GM15510 (cell line): ENCODE measurements around the gene BIN1.

Experiments used
- POLR2A ChIP-seq: IDR thresholded peaks from 3 replicates; pipeline ENCODE4 v1.6.1; 2011; ENCODE audit warnings: borderline replicate concordance; ENCODE audit not compliant: insufficient read length; ENCODE audit errors: extremely low read depth

The BIN1 gene

GRCh38 chr2:127065940-127066318 lies 41.0 kb downstream of the BIN1 start:
- no peak for TF ChIP-seq POLR2A

DNA sequence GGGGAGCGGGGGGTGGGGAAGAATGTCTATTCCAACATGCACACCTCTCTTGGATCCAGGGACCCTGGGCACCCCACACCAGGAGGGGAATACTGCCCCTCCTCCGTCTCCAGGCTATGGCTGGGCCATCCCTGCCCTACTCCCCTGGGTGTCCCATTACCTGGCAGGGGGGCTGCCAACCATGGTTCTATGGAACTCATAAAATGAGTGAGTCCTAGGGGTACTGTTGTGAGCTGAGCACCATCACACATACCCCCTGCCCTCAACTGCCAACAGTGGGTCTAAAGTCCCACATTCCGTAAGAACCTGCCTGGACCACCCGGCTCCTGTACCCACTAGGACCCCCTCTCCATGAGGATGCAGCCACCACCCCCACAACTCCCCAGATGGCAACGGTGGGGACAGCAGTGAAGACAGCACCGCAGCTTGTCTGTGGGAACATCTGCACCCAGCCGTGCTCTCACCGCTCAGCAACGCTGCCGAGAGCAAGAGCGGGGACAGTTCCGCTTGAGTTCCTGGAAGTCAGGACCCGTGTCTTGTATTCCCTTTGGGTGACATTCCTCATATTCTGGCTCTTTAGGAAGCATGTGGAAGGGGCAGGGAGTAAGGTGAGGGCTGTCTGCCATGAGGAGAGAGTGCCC lies 41.5 kb downstream of the BIN1 start:
- no peak for TF ChIP-seq POLR2A

GRCh38 chr2:127064642-127065250 lies 42.2 kb downstream of the BIN1 start:
- peak; percentile 39 for TF ChIP-seq POLR2A

DNA sequence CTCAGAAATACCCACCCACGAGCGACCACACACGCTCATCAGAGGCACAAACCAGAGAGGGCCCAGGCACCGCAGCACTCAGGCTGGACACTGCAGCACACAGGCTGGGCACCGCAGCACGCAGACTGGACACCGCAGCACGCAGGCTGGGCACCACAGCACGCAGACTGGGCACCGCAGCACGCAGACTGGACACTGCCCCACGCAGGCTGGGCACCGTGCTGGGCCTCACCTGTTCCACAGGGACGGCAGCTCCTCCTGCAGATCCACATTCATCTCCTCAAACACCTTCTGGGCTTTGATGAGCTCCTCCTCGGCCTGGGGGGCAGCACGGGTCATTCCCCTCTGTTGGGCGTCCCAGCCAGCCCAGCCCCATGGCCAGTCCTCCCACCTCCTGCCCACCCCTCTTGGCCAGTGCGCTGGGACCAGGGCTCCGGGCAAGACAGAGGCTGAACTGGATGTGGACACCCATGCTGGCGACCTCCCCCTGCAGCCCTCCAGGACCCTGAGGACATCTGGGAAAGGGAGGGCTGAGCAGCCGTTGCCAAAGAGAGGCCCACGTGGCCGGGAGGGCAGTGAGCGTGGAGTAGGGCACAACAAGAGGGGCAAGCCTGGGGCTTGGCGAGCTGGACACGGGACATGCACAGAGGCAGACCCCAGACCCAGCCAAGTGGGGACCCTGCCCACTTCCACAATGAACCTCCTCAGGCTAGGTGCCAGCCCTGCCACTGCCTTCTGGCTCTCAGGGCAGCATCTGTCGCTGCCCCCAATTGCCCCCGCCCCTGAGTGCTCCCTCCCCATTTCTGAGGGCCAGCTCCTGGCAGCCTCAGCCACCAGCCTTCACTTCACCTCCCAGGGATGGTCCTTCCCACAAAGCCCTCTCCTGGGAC lies 43.0 kb downstream of the BIN1 start:
- TF ChIP-seq POLR2A: no peak

GRCh38 chr2:127061375-127062273 lies 45.3 kb downstream of the BIN1 start:
- no peak for TF ChIP-seq POLR2A

- TF ChIP-seq POLR2A: no peak
Measured at GRCh38 chr2:127060264-127060945, 46.5 kb downstream of the BIN1 start.

DNA sequence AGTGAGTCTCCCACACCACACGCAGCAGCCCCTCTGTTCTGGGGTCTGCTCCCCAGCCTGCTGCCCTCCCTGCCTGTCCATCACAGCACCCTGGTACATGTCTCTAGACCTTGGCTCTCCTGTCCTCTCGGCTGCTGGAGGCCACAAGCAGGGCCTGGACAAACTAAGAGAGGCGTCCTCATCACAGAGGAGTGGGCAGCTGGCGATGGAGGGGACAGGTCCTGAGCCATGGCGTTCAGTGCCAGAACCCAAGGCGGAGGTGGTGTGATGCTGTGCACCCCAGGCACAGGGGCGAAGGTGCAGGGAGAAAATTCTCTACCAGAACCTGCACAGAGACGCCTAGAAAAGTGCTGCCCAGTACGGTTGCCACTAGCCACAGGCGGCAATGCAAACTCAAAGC lies 47.4 kb downstream of the BIN1 start:
- TF ChIP-seq POLR2A: no peak

DNA sequence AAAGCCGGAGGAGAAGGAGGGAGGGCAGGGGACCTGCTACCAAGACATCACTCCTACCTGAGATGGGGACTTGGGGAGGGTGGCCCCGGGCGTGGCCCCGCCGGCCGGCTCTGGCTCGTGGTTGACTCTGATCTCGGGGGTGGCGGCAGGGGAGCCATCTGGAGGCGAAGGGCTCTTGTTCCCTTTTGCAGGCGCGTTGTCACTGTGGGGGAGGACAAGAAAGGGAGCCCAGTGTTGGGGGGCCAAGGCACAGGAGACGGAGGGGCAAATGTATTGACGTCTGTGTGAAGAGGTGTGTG lies 48.1 kb downstream of the BIN1 start:
- no peak for TF ChIP-seq POLR2A

DNA sequence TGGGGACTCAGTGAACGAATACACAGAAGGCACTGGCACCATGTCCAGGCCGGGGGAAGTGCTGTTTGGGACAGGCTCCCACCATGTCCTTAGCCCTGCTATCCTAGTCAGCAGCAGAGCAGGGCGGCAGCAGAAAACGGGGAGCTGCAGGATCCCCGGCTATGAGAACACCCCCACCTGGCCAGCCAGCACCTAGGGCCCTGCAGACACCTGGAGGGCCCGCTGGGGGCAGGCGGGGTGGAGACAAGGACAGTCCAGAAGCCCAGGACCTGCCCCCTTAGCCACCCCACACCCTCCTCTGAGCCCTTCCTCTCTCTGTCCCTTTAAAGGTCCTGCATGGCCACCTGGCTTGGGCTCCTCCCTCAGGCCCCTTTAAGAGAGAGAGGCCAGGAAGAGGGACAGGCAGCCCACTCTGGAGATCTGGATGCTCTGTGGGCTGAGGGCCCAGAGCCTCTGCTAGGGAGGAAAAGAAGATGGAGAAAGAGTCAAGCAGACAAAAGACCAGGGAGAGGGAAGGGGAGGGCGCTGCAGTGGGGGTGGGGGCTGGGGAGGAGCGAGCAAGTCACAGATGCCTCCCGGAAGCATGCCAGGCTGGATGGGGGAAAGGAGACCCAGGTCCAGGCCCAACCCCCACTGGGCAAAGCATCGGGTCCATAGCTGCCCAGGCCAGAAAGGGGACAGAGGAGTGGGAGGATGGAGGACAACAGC lies 48.6 kb downstream of the BIN1 start:
- TF ChIP-seq POLR2A: no peak

- no peak for TF ChIP-seq POLR2A
Measured at GRCh38 chr2:127057371-127058245, 49.3 kb downstream of the BIN1 start.

- no peak for TF ChIP-seq POLR2A
Measured at GRCh38 chr2:127056631-127057370, 50.2 kb downstream of the BIN1 start.

GRCh38 chr2:127056086-127056485 lies 50.9 kb downstream of the BIN1 start:
- TF ChIP-seq POLR2A: no peak
